Duodenal mucosa (tissue), 2 donors: ENCODE results near the gene NTRK2.
"Not testable (repeated sequence)": the region's sequence is repeated elsewhere in the genome, so short reads cannot be mapped to it uniquely, and the experiment has no call there.

ENCODE experiments used
- H3K27ac ChIP-seq: one replicate; pipeline ENCODE4 v1.7.0; 2013; ENCODE audit warnings: low read depth, low read length
- H3K27me3 ChIP-seq, 2 donors: one replicate each; pipeline ENCODE4 v1.7.0; 2013; ENCODE audit warnings: low read length in 2 of 2, control low read depth in 1 of 2; ENCODE audit not compliant: insufficient read depth in 2 of 2, control insufficient read depth in 1 of 2
- H3K36me3 ChIP-seq, 2 donors: one replicate each; pipeline ENCODE4 v1.7.0; 2013; ENCODE audit warnings: low read length in 2 of 2, control low read depth in 1 of 2; ENCODE audit not compliant: insufficient read depth in 2 of 2, control insufficient read depth in 1 of 2
- H3K4me1 ChIP-seq, 2 donors: one replicate each; pipeline ENCODE4 v1.7.0; 2013; ENCODE audit warnings: low read length in 2 of 2, control low read depth in 1 of 2; ENCODE audit not compliant: insufficient read depth in 2 of 2, control insufficient read depth in 1 of 2
- H3K4me3 ChIP-seq, 2 donors: one replicate each; pipeline ENCODE4 v1.7.0; 2013; ENCODE audit warnings: low read length in 2 of 2, low read depth in 1 of 2
- H3K9ac ChIP-seq, 2 donors: one replicate each; pipeline ENCODE4 v1.7.0; 2013; ENCODE audit warnings: low read length in 2 of 2, low read depth in 1 of 2
- H3K9me3 ChIP-seq, 2 donors: one replicate each; pipeline ENCODE4 v1.7.0; 2013; ENCODE audit warnings: low read length in 2 of 2, control low read depth in 1 of 2; ENCODE audit not compliant: control insufficient read depth in 1 of 2

The NTRK2 gene

DNA sequence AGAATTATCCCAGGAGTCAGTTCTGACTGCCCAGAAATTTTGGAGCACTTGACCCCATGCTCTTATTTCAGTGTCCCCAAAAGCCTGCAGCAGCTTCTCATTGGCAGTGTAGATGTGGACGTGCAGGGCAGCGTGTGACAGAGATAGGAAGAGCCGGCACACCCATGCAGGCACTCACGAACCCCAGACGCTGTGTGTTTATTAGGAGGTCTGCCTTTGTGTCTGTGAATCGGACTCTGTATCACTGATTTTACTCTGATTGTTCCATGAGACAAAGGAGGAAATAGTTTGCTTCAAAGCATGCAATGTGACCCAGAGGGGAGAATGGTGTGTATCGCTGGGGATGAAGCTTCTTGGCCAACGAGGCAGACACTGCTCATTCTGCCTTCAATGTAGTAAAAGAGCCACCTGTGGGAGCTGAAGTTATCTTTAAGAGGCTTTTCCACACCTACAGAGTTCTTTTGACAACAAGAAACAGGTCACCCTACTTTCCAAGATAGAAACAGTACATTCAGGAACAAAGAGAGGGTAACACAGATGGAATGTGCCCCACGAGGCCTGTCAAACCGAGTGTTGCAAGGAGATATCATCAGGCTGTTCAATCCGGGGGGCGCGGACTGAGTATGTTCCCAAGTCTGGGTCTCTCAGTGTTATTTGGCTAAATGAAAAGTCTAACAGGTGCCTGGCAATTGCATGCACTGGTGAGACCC is 224.0 kb downstream of the NTRK2 start:
- H3K27ac ChIP-seq = no peak overlapping the region
- no peaks in the 10 kb centered on the region for H3K27me3 ChIP-seq
- no peaks in the 10 kb centered on the region for H3K9me3 ChIP-seq
- H3K9ac ChIP-seq = no peak overlapping the region
- H3K4me3 ChIP-seq = no peak overlapping the region
- H3K36me3 ChIP-seq = no peaks in the 10 kb centered on the region
- no peaks in the 10 kb centered on the region for H3K4me1 ChIP-seq

DNA sequence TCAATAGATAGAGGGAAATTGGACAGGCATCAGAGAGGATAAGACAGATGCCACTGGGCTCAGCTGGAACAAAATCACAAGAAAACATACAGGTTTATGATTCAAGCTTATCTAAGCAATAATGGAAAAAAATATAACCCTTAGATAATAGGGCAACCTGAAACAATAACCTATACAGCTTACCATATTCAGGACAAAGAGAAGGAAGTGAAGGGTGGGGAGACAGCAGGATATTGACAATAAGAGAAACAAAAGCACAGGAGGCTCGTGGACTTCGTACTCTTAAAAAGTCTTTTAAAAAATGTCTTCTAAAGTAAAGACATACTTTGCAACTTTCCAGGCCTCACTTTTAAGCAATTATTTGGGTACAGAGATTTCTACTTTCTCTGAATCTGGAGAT is 225.3 kb downstream of the NTRK2 start:
- Histone ChIP-seq H3K27me3 (no peaks in the 10 kb centered on the region), H3K27ac (no peak overlapping the region), H3K9ac (no peak overlapping the region), H3K4me3 (no peak overlapping the region), H3K36me3 (no peaks in the 10 kb centered on the region), H3K4me1 (no peaks in the 10 kb centered on the region), H3K9me3 (no peaks in the 10 kb centered on the region)

DNA sequence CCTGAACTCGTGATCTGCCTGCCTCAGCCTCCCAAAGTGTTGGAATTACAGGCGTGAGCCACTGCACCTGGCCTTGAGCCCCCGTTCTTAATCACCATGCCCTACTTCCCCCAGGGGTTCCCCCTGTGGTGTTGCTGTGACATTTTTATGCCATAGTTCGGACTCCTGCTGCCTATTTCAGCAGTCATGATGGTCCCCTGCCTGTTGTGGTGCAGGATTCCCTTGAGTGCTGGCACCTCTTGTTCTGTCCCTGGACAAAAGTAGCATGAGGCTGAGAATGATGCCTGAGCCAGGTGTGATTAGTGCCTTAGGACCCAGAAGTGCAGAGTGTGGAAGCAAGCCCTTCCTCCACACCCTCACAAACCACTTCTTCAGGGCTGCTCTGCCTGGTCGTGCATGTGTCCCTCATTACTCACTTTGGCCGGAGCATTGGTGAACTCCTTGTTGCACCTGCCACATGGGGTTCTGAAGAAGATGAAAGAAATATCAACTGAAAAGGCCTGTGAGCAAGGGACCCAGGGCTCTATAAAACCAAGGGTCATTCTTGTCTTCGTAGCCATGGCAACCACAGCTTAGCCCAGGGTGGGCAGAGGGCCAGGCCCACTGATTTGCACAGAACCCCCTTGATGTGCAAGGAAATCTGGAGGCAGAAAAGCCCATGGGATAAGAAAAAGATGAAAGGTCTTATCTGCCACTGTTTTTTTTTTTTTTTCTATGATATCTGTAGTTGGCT is 228.0 kb downstream of the NTRK2 start:
- Histone ChIP-seq H3K4me1 (no peaks in the 10 kb centered on the region), H3K9ac (no peak overlapping the region), H3K9me3 (no peaks in the 10 kb centered on the region), H3K27me3 (no peaks in the 10 kb centered on the region), H3K36me3 (no peaks in the 10 kb centered on the region), H3K27ac (no peak overlapping the region), H3K4me3 (no peak overlapping the region)

DNA sequence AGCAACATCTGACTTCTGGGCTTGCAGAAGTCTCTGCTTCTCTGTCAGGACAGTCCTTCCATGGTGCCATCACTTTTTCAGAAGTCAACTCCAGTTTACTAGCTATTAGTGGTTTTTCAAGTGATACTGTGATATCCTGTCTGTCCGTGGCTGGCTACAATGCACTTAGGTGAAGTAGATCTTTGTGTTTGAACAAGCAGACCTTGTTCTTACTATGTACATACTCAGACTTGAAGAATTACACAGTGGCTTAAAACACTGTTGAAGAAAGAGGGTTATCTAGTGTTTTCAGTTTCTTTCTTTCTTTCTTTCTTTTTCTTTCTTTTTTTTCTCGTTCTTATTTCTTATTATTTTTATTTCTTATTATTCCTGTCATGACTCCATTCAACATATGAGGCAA is 228.7 kb downstream of the NTRK2 start:
- no peak overlapping the region for H3K27ac ChIP-seq
- no peaks in the 10 kb centered on the region for H3K4me1 ChIP-seq
- H3K9me3 ChIP-seq = no peaks in the 10 kb centered on the region
- H3K27me3 ChIP-seq = no peaks in the 10 kb centered on the region
- H3K4me3 ChIP-seq = no peak overlapping the region
- H3K9ac ChIP-seq = no peak overlapping the region
- no peaks in the 10 kb centered on the region for H3K36me3 ChIP-seq

DNA sequence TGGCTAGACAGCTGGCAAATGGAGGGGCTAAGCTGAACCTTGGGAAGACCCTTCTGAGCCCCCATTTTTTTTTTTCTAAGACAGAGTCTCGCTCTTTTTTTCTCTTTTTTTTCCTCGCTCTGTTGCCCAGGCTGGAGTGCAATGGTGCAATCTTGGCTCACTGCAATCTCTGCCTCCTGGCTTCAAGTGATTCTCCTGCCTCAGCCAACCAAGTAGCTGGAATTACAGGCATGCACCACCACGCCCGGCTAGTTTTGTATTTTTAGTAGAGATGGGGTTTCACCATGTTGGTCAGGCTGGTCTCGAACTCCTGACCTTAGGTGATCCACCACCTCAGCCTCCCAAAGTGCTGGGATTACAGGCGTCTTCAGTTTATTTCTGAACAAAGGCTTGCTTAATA is 229.1 kb downstream of the NTRK2 start:
- not testable (repeated sequence) for H3K4me3 ChIP-seq, H3K27ac ChIP-seq, H3K9me3 ChIP-seq, H3K36me3 ChIP-seq, H3K9ac ChIP-seq, H3K4me1 ChIP-seq, H3K27me3 ChIP-seq

DNA sequence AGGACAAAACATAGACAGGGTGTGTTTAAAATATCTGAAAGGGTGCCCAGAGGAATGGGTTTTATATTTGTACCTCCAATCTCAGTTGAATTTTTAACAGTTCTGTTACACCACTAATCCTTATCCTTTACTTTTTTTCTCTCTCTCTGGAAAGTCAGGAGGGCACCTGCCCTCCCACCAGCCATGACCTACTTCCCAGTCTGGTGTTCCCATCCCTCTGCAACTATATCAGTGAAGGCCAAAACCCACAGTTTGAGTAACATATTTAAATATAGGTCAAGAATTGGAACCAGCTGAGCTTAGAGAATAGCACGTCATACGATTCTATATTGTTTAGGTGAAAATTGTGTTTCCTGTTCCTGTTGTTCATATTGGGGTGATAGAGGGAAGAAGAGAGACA is 229.8 kb downstream of the NTRK2 start:
- no peaks in the 10 kb centered on the region for H3K9me3 ChIP-seq
- H3K4me1 ChIP-seq = no peaks in the 10 kb centered on the region
- no peak overlapping the region for H3K27ac ChIP-seq
- no peaks in the 10 kb centered on the region for H3K27me3 ChIP-seq
- H3K9ac ChIP-seq = no peak overlapping the region
- no peak overlapping the region for H3K4me3 ChIP-seq
- H3K36me3 ChIP-seq = no peaks in the 10 kb centered on the region

DNA sequence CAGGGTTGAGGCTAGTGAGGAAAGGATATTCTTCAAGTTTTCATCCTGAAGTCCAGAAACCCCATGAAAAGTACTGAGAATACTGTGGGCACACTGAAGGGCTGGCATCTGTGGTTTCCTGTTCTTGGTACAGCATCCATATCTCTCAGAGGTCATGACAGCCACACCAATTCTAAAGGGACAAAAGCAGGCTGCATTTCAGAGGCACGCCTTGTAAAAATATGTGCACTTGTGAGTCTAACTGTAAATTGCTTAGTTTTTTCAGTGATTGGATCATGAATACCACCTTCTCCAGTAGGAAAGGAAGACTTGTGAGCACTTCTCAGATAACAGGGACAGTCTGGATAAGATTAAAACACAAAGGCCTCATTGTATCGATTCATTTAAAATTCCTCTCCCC is 230.9 kb downstream of the NTRK2 start:
- Histone ChIP-seq H3K4me1 (no peaks in the 10 kb centered on the region), H3K9ac (no peak overlapping the region), H3K27ac (no peak overlapping the region), H3K9me3 (no peaks in the 10 kb centered on the region), H3K36me3 (no peaks in the 10 kb centered on the region), H3K27me3 (no peaks in the 10 kb centered on the region), H3K4me3 (no peak overlapping the region)

DNA sequence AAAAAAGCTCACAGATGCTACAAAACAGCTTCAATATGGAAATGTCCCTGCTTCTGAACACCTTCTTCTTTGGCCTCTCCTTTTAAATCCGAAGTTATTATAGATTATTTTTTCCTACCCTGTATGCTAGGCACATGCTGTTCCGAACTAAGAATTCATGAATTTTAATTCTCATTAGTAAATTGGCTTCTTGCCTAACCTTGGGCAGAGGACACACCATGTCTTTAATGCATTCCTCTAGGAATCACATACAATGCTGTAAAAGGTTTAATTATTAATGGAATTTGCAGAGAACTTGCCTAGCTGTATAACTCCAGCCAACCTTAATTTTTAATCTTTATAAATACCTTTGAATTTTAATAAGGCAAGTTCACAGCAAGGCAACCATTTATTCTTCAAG is 234.4 kb downstream of the NTRK2 start:
- no peaks in the 10 kb centered on the region for H3K27me3 ChIP-seq

DNA sequence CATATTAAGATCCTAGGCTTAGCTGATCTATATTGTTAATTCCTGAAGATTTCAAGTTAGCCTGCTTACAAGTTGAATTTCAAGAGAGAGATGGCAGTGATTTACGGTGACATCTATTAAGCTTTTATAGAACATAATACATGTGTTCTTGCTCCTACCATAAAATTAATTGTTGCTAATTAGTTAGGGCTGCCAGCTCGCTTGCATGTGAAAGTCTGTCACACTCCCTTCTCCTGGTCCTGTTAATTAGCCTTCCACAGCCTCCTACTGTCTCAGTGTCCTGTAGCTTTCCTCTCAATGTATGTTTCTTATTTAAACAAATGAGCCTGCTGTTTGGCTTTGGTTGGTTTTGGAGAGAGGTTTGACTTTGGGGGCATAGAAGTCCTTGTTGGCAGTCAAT is 247.2 kb downstream of the NTRK2 start:
- Histone ChIP-seq H3K36me3 (no peaks in the 10 kb centered on the region), H3K4me3 (no peak overlapping the region), H3K27me3 (no peaks in the 10 kb centered on the region), H3K27ac (no peak overlapping the region), H3K9me3 (no peaks in the 10 kb centered on the region), H3K4me1 (no peaks in the 10 kb centered on the region), H3K9ac (no peak overlapping the region)

More for the DNA sequence above, 234.4 kb downstream of the NTRK2 start:
- no peaks in the 10 kb centered on the region for H3K4me1 ChIP-seq
- H3K4me3 ChIP-seq = no peak overlapping the region
- no peaks in the 10 kb centered on the region for H3K9me3 ChIP-seq
- no peak overlapping the region for H3K27ac ChIP-seq
- no peaks in the 10 kb centered on the region for H3K36me3 ChIP-seq
- no peak overlapping the region for H3K9ac ChIP-seq

DNA sequence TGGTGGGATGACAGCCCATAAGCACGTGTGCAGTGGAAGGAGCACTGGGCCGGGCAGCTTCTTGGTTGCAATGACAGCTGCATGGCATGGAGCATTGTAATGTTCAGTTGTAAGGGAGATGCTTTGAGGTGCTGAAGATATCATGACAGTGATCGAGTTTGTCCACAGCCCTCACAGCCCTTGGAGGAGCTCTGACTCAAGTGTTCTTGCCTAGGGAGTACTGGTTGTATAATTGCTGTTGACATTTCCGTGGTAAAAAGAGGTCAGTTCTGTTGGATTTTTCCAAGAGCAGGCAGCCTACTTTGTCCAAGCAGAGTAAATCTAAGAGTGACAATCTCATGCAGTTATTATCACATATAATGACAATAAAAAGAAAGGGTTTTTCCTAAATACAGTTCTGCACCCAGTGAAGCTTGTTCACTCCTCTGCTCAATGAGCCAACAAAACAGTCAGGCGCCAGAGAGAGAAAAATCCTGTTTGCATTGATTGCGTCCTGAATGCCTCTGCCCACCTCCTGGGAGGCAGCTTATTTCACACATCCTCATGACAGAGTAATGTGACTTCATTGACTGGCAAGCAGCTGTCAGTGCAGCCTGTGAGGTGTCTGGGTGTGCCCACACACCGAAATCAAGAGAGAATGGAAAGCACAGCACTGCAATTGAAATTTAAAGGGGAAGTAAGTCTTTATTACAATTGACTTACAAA is 248.0 kb downstream of the NTRK2 start:
- no peaks in the 10 kb centered on the region for H3K9me3 ChIP-seq
- H3K36me3 ChIP-seq = no peaks in the 10 kb centered on the region
- H3K27ac ChIP-seq = no peak overlapping the region
- no peak overlapping the region for H3K9ac ChIP-seq
- H3K27me3 ChIP-seq = no peaks in the 10 kb centered on the region
- H3K4me3 ChIP-seq = no peak overlapping the region
- no peaks in the 10 kb centered on the region for H3K4me1 ChIP-seq
